ENCODE results near the gene ABLIM1. TPM values are rescaled to one million over a fixed set of nuclear protein-coding genes. Genes with fewer than 3 reads are reported as not detected.

Gene ABLIM1
- total and polyA plus RNA-seq, 10 of the 15 experiments (the other 5 are each of a cell fraction or from before 2014, with no cell fraction given) = 14.2 to 50.5 (median 28.1) TPM

- H3K27ac ChIP-seq (ENCODE audit: control insufficient read depth, insufficient read depth) = no peak overlapping the region
- ChIA-PET RAD21 (ENCODE audit: unreplicated experiment) (no interaction called here), POLR2A (no interaction called here), SMC1A (ENCODE audit: uncharacterized antibody, unreplicated experiment) (interaction anchor here (1.1 to 2.4 kb wide), 4 partner anchors 9 to 71 kb away, joined by 3 to 8 read pairs (median 5); no protein-coding TSS in a partner anchor), CTCF (interaction anchor here (0.6 to 2.0 kb wide), 5 partner anchors 16 to 243 kb away, joined by 3 to 9 read pairs (median 4); no protein-coding TSS in a partner anchor)
- H3K36me3 ChIP-seq (ENCODE audit: control insufficient read depth in 2 of 2, insufficient read depth in 2 of 2, low read length in 1 of 2) = no peaks in the 10 kb centered on the region
- H3K4me3 ChIP-seq = no peak overlapping the region
- ATAC-seq (no peak), FAIRE-seq (no peak), DNase-seq (ENCODE audit: low read depth, low spot score) (no peak)
- BruUV-seq (replicated peaks) = no TSS peak
- no peaks in the 10 kb centered on the region for H4K20me1 ChIP-seq (ENCODE audit: control insufficient read depth, insufficient read depth)
- intact Hi-C loops (cut with micrococcal nuclease; ENCODE audit: unreplicated experiment) (no loop called here), in situ Hi-C loops (cut with MboI) (loop anchor here (10.0 to 25.0 kb wide), 2 partner anchors 105 to 582 kb away; no protein-coding TSS in a partner anchor)
- no peaks in the 10 kb centered on the region for H3K79me2 ChIP-seq (ENCODE audit: control insufficient read depth, insufficient read depth, low read length)
- no peaks in the 10 kb centered on the region for H3K27me3 ChIP-seq (replicated peaks in 1 of 2; ENCODE audit: control insufficient read depth in 2 of 2, insufficient read depth in 2 of 2, low read length in 1 of 2)
- H3K4me1 ChIP-seq (ENCODE audit: control insufficient read depth, insufficient read depth, low read length) = peaks cover 51% of the 10 kb centered on the region
- no peak overlapping the region for H2AFZ ChIP-seq (ENCODE audit: control insufficient read depth, low read depth, low read length)
- TF ChIP-seq HSF1 (IDR thresholded peaks at IDR 0.05; ENCODE audit: low read depth, low read length) (no peak), DPF2 (IDR thresholded peaks at IDR 0.05) (no peak), RAD21 (IDR thresholded peaks at IDR 0.05; ENCODE audit: insufficient read depth, low read depth, low read length) (no peak), EED (IDR thresholded peaks at IDR 0.05; ENCODE audit: low read depth) (no peak), MTA3 (IDR thresholded peaks at IDR 0.05; ENCODE audit: borderline replicate concordance, low read length) (no peak), HCFC1 (IDR thresholded peaks at IDR 0.05; ENCODE audit: low read length) (no peak), IKZF1 (conservative IDR thresholded peaks at IDR 0.05) (no peak), SIN3A (IDR thresholded peaks at IDR 0.05; ENCODE audit: low read depth, low read length) (no peak)
- TF ChIP-seq, protein P1, sequence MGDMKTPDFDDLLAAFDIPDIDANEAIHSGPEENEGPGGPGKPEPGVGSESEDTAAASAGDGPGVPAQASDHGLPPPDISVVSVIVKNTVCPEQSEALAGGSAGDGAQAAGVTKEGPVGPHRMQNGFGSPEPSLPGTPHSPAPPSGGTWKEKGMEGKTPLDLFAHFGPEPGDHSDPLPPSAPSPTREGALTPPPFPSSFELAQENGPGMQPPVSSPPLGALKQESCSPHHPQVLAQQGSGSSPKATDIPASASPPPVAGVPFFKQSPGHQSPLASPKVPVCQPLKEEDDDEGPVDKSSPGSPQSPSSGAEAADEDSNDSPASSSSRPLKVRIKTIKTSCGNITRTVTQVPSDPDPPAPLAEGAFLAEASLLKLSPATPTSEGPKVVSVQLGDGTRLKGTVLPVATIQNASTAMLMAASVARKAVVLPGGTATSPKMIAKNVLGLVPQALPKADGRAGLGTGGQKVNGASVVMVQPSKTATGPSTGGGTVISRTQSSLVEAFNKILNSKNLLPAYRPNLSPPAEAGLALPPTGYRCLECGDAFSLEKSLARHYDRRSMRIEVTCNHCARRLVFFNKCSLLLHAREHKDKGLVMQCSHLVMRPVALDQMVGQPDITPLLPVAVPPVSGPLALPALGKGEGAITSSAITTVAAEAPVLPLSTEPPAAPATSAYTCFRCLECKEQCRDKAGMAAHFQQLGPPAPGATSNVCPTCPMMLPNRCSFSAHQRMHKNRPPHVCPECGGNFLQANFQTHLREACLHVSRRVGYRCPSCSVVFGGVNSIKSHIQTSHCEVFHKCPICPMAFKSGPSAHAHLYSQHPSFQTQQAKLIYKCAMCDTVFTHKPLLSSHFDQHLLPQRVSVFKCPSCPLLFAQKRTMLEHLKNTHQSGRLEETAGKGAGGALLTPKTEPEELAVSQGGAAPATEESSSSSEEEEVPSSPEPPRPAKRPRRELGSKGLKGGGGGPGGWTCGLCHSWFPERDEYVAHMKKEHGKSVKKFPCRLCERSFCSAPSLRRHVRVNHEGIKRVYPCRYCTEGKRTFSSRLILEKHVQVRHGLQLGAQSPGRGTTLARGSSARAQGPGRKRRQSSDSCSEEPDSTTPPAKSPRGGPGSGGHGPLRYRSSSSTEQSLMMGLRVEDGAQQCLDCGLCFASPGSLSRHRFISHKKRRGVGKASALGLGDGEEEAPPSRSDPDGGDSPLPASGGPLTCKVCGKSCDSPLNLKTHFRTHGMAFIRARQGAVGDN (IDR thresholded peaks at IDR 0.05) = no peak
- no peak overlapping the region for H3K4me2 ChIP-seq (ENCODE audit: control insufficient read depth, insufficient read depth)
- no peaks in the 10 kb centered on the region for H3K9me3 ChIP-seq (replicated peaks; ENCODE audit: control insufficient read depth, insufficient read depth, low read length)
- no peak overlapping the region for H3K9ac ChIP-seq (ENCODE audit: control insufficient read depth, insufficient read depth, low read length)
- 100% methylated on average over 1 of the region's 2 CpGs for WGBS (ENCODE audit: insufficient coverage, insufficient replicate concordance, low lambda C conversion rate, missing lambda C conversion rate)
Measured at GRCh38 chr10:114542373-114542772, 115.7 kb downstream of the ABLIM1 start.
